ACC112 (cell line): ENCODE data around the gene FGD1.

Experiments used
- H2AFZ ChIP-seq: fragments of 200-600 bp; sonication (generic); one replicate; pipeline ENCODE4 v1.6.0; 2017; ENCODE audit warnings: antibody characterized with exemption, low read length; ENCODE audit not compliant: unreplicated experiment
- H3K27ac ChIP-seq: fragments of 200-600 bp; sonication (generic); 2 replicates; pipeline ENCODE4 v1.5.1; 2014; ENCODE audit warnings: low read depth, mild to moderate bottlenecking, antibody characterized with exemption, low read length, moderate library complexity
- H3K27me3 ChIP-seq: fragments of 200-600 bp; sonication (generic); 2 replicates; pipeline ENCODE4 v1.6.1; 2014; ENCODE audit warnings: mild to moderate bottlenecking, antibody characterized with exemption, low read length, moderate library complexity, mixed read lengths; ENCODE audit not compliant: insufficient read depth
- H3K36me3 ChIP-seq: fragments of 200-600 bp; sonication (generic); 2 replicates; pipeline ENCODE4 v1.6.1; 2016; ENCODE audit warnings: mild to moderate bottlenecking, antibody characterized with exemption, low read length, moderate library complexity, mixed read lengths; ENCODE audit not compliant: insufficient read depth
- H3K4me1 ChIP-seq: fragments of 200-600 bp; sonication (generic); one replicate; pipeline ENCODE4 v1.6.1; 2016; ENCODE audit warnings: low read length, mixed read lengths; ENCODE audit not compliant: insufficient read depth, unreplicated experiment, control insufficient read depth
- H3K4me3 ChIP-seq: fragments of 200-600 bp; sonication (generic); 2 replicates; pipeline ENCODE4 v1.5.1; 2014; ENCODE audit warnings: mild to moderate bottlenecking, low read depth, low read length
- H3K79me2 ChIP-seq: fragments of 200-600 bp; sonication (generic); one replicate; pipeline ENCODE4 v1.6.0; 2016; ENCODE audit warnings: low read length; ENCODE audit not compliant: control insufficient read depth, unreplicated experiment, insufficient read depth

Gene FGD1

GRCh38 chrX:54427837-54428424 is 68.1 kb downstream of the FGD1 start:
- no peaks in the 10 kb centered on the region for H3K79me2 ChIP-seq
- no peaks in the 10 kb centered on the region for H3K27me3 ChIP-seq
- H3K27ac ChIP-seq: no peak overlapping the region
- no peak overlapping the region for H3K4me3 ChIP-seq
- no peaks in the 10 kb centered on the region for H3K36me3 ChIP-seq
- H3K4me1 ChIP-seq: no peaks in the 10 kb centered on the region
- no peak overlapping the region for H2AFZ ChIP-seq

DNA sequence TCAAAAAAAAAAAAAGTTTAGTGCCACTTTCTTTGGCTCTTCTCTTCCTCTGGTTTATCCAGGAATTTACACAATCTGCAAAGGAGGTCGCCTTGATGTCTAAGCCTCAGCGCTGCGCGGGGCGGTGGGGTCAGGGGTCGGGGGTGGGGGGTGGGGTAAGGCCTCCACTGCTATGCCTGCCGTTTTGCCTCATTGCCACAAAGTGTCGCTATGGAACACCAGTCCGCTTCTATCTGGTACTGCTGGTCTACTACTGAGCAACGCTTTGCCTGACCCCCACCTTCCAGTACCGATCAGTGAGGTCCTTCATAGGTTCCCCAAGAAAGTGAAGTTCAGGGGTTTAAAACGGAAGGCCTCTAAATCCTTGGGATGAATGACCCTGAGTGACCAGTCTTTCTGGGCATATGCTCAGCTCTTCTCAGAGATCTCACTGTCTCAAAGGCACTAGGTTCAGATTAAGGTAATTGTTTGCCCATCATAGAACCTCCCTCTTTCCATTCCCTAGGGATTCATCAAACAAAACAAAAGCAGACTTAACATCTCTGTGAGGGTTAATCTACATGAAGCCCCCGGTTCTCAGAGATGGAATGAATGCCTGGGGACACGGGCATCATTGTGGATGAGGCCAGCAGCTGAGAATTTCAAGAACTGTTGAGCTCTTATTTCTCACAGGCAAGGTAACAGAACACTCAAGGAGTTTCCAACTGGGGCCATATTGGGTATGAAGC is 72.7 kb downstream of the FGD1 start:
- H3K4me3 ChIP-seq: no peak overlapping the region
- no peaks in the 10 kb centered on the region for H3K79me2 ChIP-seq
- no peaks in the 10 kb centered on the region for H3K4me1 ChIP-seq
- H3K36me3 ChIP-seq: no peaks in the 10 kb centered on the region
- H3K27ac ChIP-seq: no peak overlapping the region
- no peaks in the 10 kb centered on the region for H3K27me3 ChIP-seq
- no peak overlapping the region for H2AFZ ChIP-seq

GRCh38 chrX:54422168-54422567 is 73.9 kb downstream of the FGD1 start:
- Histone ChIP-seq H3K36me3 (no peaks in the 10 kb centered on the region), H3K4me3 (no peak overlapping the region), H3K79me2 (no peaks in the 10 kb centered on the region), H3K4me1 (no peaks in the 10 kb centered on the region), H2AFZ (no peak overlapping the region), H3K27ac (no peak overlapping the region), H3K27me3 (no peaks in the 10 kb centered on the region)

DNA sequence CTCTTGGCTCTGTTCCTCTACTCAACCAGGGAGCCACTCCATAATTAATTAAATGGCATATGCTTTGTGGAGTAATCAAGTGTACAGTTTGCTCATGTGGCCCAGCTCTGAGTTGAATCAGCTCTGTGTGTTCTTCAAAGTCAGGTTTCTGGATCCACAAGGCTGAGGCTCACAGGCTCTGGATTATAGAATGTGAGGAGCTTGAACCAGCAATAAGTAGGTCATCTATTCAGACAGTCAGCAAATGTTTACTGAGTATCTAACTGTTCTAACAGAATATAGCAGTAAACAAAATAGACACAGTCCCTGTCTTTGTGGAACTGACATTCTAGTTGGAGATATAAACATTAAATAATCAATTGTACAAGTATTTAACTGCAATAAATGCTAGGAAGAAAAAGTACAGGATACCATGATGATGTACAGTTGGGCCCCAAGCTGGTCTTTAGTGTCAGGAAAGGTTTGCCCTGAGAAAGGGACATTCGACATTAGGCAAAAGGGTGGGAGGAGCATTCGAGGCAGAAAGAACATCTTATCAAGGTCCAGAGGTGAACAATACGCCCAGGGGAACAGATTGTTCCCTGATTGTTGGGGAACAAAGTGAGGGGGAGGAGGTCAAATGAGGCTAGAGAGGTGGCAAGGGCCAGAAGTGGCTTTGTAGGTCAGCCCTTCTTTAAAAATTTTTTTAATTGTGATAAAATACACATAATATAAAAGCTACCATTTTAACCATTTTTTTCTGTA is 76.3 kb downstream of the FGD1 start:
- H3K4me1 ChIP-seq: no peaks in the 10 kb centered on the region
- H3K79me2 ChIP-seq: no peaks in the 10 kb centered on the region
- no peak overlapping the region for H2AFZ ChIP-seq
- no peaks in the 10 kb centered on the region for H3K27me3 ChIP-seq
- H3K4me3 ChIP-seq: no peak overlapping the region
- no peak overlapping the region for H3K27ac ChIP-seq
- H3K36me3 ChIP-seq: no peaks in the 10 kb centered on the region

GRCh38 chrX:54416965-54417364 is 79.1 kb downstream of the FGD1 start:
- H2AFZ ChIP-seq: no peak overlapping the region
- no peaks in the 10 kb centered on the region for H3K27me3 ChIP-seq
- no peaks in the 10 kb centered on the region for H3K79me2 ChIP-seq
- H3K36me3 ChIP-seq: no peaks in the 10 kb centered on the region
- H3K27ac ChIP-seq: no peak overlapping the region
- no peak overlapping the region for H3K4me3 ChIP-seq
- no peaks in the 10 kb centered on the region for H3K4me1 ChIP-seq

DNA sequence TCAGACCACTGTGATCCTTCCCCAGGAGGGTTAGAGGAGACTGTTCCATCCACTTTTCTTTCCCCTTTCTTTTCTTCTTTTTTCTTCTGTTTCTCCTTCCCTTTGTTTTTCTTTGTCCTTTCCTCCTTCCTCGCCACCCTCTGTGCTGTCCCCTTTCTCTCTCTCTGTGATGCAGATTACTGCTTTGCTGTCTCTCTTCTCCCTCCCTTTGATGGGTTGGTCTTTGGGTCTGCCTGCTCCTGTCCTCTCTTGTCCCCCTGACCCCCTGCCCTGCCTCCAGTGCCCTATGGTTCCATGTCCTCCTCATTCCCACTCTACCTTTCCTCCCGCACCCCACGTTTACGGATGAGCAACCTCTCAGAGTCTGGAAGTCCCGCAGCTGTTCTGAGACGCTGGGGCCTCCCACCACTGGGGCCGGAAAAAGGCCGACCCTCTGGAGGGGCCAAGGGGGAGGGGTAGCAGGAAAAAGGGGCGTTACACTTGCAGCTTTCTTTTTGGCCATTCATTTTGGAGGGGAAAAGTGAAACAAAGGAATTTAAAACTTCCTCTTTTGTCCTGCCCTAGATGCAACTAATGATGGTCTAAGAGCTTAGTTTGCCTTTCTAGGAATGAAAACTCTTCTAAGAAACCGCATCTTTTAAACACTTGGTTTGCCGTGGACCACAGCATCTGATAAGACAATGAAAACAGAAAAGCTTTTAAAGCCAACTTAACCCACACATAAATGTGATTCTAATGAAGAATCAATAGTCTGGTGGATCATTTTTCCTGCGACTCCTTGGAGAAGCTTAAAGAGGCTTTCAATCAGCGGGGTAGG is 80.3 kb downstream of the FGD1 start:
- no peaks in the 10 kb centered on the region for H3K4me1 ChIP-seq
- H3K27me3 ChIP-seq: no peaks in the 10 kb centered on the region
- H3K27ac ChIP-seq: no peak overlapping the region
- H3K79me2 ChIP-seq: no peaks in the 10 kb centered on the region
- no peak overlapping the region for H2AFZ ChIP-seq
- H3K36me3 ChIP-seq: no peaks in the 10 kb centered on the region
- no peak overlapping the region for H3K4me3 ChIP-seq

GRCh38 chrX:54413753-54414152 is 82.3 kb downstream of the FGD1 start:
- Histone ChIP-seq H2AFZ (no peak overlapping the region), H3K27ac (no peak overlapping the region), H3K4me1 (no peaks in the 10 kb centered on the region), H3K4me3 (no peak overlapping the region), H3K79me2 (no peaks in the 10 kb centered on the region), H3K36me3 (no peaks in the 10 kb centered on the region), H3K27me3 (no peaks in the 10 kb centered on the region)

DNA sequence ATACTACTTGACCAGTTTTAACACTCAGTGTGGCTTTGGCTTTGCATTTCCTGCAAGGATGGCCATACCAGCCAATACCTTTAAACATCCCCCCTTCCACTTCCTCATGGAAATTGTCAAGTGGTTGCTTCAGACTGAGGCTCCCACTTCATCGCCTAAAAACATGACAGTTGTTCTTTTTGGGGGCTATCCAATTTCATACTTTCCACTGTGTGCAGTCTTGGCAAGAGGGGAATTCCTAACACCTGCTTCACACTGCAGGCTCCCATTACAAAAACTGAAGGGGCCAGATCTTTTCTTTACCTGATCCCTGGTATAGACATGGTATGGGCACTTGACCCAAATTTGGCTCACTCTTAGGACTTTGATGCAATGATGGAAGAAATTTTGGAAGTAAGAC is 84.3 kb downstream of the FGD1 start:
- no peak overlapping the region for H3K4me3 ChIP-seq
- H3K36me3 ChIP-seq: no peaks in the 10 kb centered on the region
- H3K79me2 ChIP-seq: no peaks in the 10 kb centered on the region
- no peak overlapping the region for H2AFZ ChIP-seq
- H3K4me1 ChIP-seq: no peaks in the 10 kb centered on the region
- no peak overlapping the region for H3K27ac ChIP-seq
- no peaks in the 10 kb centered on the region for H3K27me3 ChIP-seq

DNA sequence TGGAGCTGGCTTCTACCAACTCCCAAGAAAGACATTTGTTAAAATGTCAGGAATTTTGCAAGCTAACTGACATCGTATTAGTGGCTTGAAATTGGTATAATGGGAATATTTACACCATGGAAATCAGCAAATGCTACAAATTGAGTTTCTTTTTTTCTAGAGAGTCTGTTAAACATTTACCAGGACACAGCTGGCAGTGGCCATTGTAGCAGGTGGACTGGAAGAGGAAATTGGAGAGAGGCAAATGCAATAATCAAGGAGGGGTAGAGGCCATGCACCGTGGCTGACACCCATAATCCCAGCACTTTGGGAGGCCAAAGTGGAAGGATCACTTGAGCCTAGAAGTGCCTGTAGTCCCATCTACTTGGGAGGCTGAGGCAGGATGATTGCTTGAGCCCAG is 88.8 kb downstream of the FGD1 start:
- H3K4me3 ChIP-seq: no peak overlapping the region
- no peaks in the 10 kb centered on the region for H3K79me2 ChIP-seq
- H3K27me3 ChIP-seq: no peaks in the 10 kb centered on the region

DNA sequence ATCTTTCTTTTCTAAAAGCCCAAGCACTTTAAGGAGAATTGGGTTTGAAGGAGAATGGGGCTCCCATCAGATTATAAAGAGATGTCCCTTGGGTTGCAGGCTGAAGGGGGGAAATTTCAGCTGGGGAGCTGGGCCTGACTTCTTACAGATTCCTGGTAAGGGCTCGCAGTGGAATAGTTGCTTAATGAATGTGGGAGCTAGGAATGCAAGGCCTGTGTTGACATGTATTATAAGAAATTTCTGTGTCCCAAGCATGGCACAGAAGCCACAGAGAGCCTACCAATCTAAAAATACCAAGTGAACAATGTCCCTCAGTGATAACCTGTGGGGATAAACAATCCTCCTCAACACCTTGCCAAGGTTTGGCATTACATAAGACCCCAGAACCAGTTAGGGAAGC is 98.9 kb downstream of the FGD1 start:
- Histone ChIP-seq H3K4me3 (no peak overlapping the region), H3K36me3 (no peaks in the 10 kb centered on the region), H3K79me2 (no peaks in the 10 kb centered on the region), H2AFZ (no peak overlapping the region), H3K27ac (no peak overlapping the region), H3K27me3 (no peaks in the 10 kb centered on the region), H3K4me1 (no peaks in the 10 kb centered on the region)

More for the DNA sequence above, 88.8 kb downstream of the FGD1 start:
- Histone ChIP-seq H3K4me1 (no peaks in the 10 kb centered on the region), H2AFZ (no peak overlapping the region), H3K27ac (no peak overlapping the region), H3K36me3 (no peaks in the 10 kb centered on the region)
